Upper lobe of left lung (tissue), 6 donors: ENCODE data around the gene TSPAN32. TPM values are rescaled to one million over a fixed set of nuclear protein-coding genes. Genes with fewer than 3 reads are reported as not detected.
"Not testable (repeated sequence)": the region's sequence is repeated elsewhere in the genome, so short reads cannot be mapped to it uniquely, and the experiment has no call there.

Source experiments
- ATAC-seq, 2 donors: fragments of 200-7000 bp; cut with Tn5 transposase; one replicate each; pipeline ENCODE4 v1.9.1; 2022; ENCODE audit warnings: mild to moderate bottlenecking in 2 of 2, moderate library complexity in 2 of 2; ENCODE audit not compliant: low FRiP score in 2 of 2
- DNase-seq, 2 donors: peaks; one replicate each; pipeline ENCODE4 v3.0.0-alpha.2; 2019 to 2020
- H3K27ac ChIP-seq, 4 donors: fragments of 200-600 bp; sonication (generic); one replicate each; pipeline ENCODE4 v1.5.1; 2016 to 2019
- H3K27me3 ChIP-seq, 4 donors: fragments of 200-600 bp; sonication (generic); one replicate each; pipeline ENCODE4 v1.5.1; 2017 to 2019
- H3K36me3 ChIP-seq, 4 donors: fragments of 200-600 bp; sonication (generic); one replicate each; pipeline ENCODE4 v1.5.1; 2016 to 2019
- H3K4me1 ChIP-seq, 4 donors: fragments of 200-600 bp; sonication (generic); one replicate each; pipeline ENCODE4 v1.5.1; 2018 to 2019
- H3K4me3 ChIP-seq, 4 donors: fragments of 200-600 bp; sonication (generic); one replicate each; pipeline ENCODE4 v1.5.1; 2017 to 2019; ENCODE audit warnings: mild to moderate bottlenecking in 2 of 4, moderate library complexity in 1 of 4
- H3K9me3 ChIP-seq, 4 donors: fragments of 200-600 bp; sonication (generic); one replicate each; pipeline ENCODE4 v1.5.1; 2018 to 2019
- EP300 ChIP-seq, 4 donors: sonication (generic); formaldehyde crosslinking; IDR thresholded peaks; one replicate each; pipeline ENCODE4 v1.5.1; 2017; ENCODE audit warnings: antibody characterized with exemption in 4 of 4, control low read depth in 2 of 4
- POLR2A ChIP-seq, 4 donors: fragments of 450-650 bp; IDR thresholded peaks; one replicate each; pipeline ENCODE4 v1.5.1; 2016 to 2017; ENCODE audit warnings: antibody characterized with exemption in 4 of 4, mild to moderate bottlenecking in 2 of 4
- POLR2AphosphoS5 ChIP-seq, 2 donors: sonication (generic); formaldehyde crosslinking; IDR thresholded peaks; one replicate each; pipeline ENCODE4 v1.5.1; 2017; ENCODE audit warnings: antibody characterized with exemption in 2 of 2
- WGBS, 2 donors: methylation state at CpG; one replicate each; pipeline ENCODE4 v1.1.5; 2017 to 2018; 5-methylcytosine and 5-hydroxymethylcytosine counted together
- total RNA-seq, 6 donors: library from RNA; depleted of rRNA in 4 of 6; stranded (reverse); fragments of >200 nt in 4 of 6; gene quantifications; one replicate each; pipeline versions ENCODE4 v1.1.0 to v1.2.1, GENCODE V29; 2016 to 2021
- TF ChIP-seq, protein P1 (sequence below), 6 experiments: fragments of 450-650 bp in 4 of 6; fragments of 200-600 bp in 2 of 6; sonication (generic) in 2 of 6; IDR thresholded peaks; one replicate each; pipeline ENCODE4 v1.5.1; 2016 to 2019; ENCODE audit warnings: antibody characterized with exemption in 6 of 6
- donor health status: DM: no; HTN: no; CAD: no; lungs with moderate emphysema.
- donor health status: DM: no; HTN: yes; CAD: no; lungs with severe emphysema.

TSPAN32 gene
- total RNA-seq, 6 donors from 2014 or later, result 3.1 to 16.4 (median 6.8) TPM

DNA sequence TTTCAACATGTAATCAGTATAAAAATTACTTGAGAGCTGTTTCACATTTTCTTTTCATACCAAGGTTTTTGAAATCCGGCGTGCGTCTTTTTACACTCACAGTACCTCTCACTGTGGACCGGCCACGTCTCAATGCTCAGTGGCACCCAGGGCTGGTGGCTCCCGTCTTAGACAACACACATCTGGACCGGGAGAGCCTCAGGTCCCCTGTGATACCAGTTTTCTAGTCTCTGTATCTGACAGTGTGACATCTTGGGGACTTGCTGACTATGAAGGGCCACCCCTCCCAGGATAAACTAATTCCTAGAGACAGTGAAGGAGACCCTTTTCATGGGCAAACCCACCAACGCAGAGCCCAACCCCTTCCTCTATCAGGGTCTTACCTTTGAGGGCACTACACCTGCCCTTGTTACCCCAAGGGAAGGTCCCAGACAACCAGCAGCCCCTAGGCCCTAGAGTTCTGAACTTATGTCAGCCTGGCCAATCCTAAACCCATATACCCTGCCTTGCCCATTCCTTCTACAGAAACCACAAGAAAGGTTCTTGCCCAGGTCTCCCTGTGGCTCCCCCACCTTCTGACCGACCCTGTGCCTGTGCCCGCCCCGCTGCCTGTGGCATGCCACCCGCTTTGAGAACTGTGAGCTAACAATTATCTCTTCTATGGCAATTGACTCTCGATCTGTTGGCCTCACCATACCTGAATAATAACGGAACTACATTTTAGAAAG is 25.4 kb upstream of the TSPAN32 start:
- no peak overlapping the region for H3K4me3 ChIP-seq
- ATAC-seq (no peak), DNase-seq (peak in 1 of 2 donors; percentile 49)
- no peaks in the 10 kb centered on the region for H3K36me3 ChIP-seq
- WGBS, 2 donors, result 87 to 96% methylated on average over 14 of the region's 14 CpGs
- H3K4me1 ChIP-seq, result peaks cover 0 to under 1% (median 0%) of the 10 kb centered on the region in 4 donors
- no peak overlapping the region for H3K27ac ChIP-seq
- H3K27me3 ChIP-seq, result peaks cover 0 to 4% (median under 1%) of the 10 kb centered on the region in 4 donors
- peaks cover 0 to 7% (median 0%) of the 10 kb centered on the region in 4 donors for H3K9me3 ChIP-seq
- no peak for TF ChIP-seq POLR2A (IDR thresholded peaks at IDR 0.05)
- TF ChIP-seq EP300 (IDR thresholded peaks at IDR 0.05), result no peak
- TF ChIP-seq, protein P1, sequence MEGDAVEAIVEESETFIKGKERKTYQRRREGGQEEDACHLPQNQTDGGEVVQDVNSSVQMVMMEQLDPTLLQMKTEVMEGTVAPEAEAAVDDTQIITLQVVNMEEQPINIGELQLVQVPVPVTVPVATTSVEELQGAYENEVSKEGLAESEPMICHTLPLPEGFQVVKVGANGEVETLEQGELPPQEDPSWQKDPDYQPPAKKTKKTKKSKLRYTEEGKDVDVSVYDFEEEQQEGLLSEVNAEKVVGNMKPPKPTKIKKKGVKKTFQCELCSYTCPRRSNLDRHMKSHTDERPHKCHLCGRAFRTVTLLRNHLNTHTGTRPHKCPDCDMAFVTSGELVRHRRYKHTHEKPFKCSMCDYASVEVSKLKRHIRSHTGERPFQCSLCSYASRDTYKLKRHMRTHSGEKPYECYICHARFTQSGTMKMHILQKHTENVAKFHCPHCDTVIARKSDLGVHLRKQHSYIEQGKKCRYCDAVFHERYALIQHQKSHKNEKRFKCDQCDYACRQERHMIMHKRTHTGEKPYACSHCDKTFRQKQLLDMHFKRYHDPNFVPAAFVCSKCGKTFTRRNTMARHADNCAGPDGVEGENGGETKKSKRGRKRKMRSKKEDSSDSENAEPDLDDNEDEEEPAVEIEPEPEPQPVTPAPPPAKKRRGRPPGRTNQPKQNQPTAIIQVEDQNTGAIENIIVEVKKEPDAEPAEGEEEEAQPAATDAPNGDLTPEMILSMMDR (IDR thresholded peaks at IDR 0.05), result no peak
- no peak for TF ChIP-seq POLR2AphosphoS5 (IDR thresholded peaks at IDR 0.05)

DNA sequence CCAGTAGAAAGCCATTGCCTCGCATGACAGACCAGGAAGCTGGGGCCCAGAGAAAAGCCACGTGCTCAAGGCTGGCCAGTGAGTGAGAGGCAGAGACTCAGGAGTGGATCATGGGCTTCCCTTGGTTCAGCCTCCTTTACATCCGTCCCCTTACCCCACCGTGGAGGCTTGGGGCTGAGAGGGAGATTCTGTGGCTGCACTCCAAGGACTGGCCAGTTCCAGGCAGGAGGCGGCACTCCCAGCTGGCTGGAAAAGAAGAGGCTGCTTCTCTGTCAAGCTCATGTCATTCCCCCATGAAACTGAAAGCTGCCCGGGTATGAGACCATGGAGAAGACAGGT is 24.8 kb upstream of the TSPAN32 start:
- H3K27me3 ChIP-seq, result no peaks in the 10 kb centered on the region
- H3K4me1 ChIP-seq, result no peaks in the 10 kb centered on the region
- no peak overlapping the region for H3K27ac ChIP-seq
- H3K36me3 ChIP-seq, result no peaks in the 10 kb centered on the region
- no peak overlapping the region for H3K4me3 ChIP-seq
- 68 to 74% methylated on average over 4 to 6 of the region's 6 CpGs for WGBS, 2 donors
- TF ChIP-seq POLR2A (IDR thresholded peaks at IDR 0.05), result no peak
- no peak for TF ChIP-seq POLR2AphosphoS5 (IDR thresholded peaks at IDR 0.05)
- no peak for TF ChIP-seq EP300 (IDR thresholded peaks at IDR 0.05)
- TF ChIP-seq, protein P1 (IDR thresholded peaks at IDR 0.05), result no peak
- DNase-seq, result no peak
- H3K9me3 ChIP-seq, result peaks cover 0 to 7% (median 0%) of the 10 kb centered on the region in 4 donors
- ATAC-seq, result no peak

DNA sequence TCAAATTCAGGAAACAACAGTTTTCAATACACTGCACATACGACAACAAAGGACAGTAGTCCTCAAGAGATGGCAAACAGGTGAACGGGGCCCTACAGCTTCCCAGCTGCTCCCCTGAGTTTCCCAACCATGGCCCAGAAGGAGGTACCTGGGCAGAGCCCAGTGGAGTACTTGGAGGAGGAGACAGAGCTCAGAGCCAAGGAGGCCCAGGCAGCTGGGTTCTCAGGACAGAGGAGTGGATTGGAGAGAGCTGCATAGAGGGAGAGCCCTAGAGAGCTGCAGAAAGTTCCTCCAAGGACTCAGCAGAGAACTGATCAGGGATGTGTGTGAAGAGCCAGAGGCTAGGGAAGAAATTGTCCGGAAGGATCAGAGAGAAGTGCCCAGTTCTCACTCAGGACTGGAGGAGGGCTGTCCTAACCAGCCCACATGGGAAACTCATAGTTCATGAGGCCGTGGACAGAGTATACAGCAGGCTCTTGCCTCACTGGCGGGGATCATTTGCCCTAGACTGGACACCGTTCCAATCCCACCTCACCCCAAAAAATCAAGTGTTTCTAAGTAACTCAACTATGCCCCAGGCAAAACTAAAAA is 23.8 kb upstream of the TSPAN32 start:
- no peak overlapping the region for H3K4me3 ChIP-seq
- no peaks in the 10 kb centered on the region for H3K36me3 ChIP-seq
- peaks cover 0 to 12% (median 0%) of the 10 kb centered on the region in 4 donors for H3K9me3 ChIP-seq
- no peak for ATAC-seq
- no peaks in the 10 kb centered on the region for H3K4me1 ChIP-seq
- H3K27me3 ChIP-seq, result no peaks in the 10 kb centered on the region
- no peak for TF ChIP-seq POLR2A (IDR thresholded peaks at IDR 0.05)
- TF ChIP-seq POLR2AphosphoS5 (IDR thresholded peaks at IDR 0.05), result no peak
- TF ChIP-seq EP300 (IDR thresholded peaks at IDR 0.05), result no peak
- TF ChIP-seq, protein P1 (IDR thresholded peaks at IDR 0.05), result no peak
- DNase-seq, result no peak
- H3K27ac ChIP-seq, result no peak overlapping the region
- 83 to 84% methylated on average over 5 to 6 of the region's 6 CpGs for WGBS, 2 donors

DNA sequence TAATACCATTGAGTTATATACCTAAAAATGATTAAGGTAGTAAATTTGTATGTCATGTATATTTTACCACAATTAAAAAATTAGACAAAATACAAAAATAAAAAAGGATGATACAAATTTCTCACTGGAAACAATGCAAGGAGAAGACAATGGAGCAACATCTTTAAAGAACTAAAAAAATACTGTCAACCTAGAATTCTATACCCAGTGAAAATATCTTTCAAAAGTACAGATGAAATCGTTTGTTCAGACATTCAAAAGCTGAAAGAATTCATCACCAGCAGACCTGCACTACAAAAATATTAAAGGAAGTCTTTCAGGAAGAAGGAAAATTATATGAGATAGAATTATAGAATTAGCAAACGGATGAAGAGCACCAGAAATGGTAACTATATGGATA is 21.6 kb upstream of the TSPAN32 start:
- no peaks in the 10 kb centered on the region for H3K27me3 ChIP-seq
- no peak for DNase-seq
- no peaks in the 10 kb centered on the region for H3K4me1 ChIP-seq
- TF ChIP-seq EP300 (IDR thresholded peaks at IDR 0.05) (no peak), POLR2A (IDR thresholded peaks at IDR 0.05) (no peak), POLR2AphosphoS5 (IDR thresholded peaks at IDR 0.05) (no peak)
- TF ChIP-seq, protein P1 (IDR thresholded peaks at IDR 0.05), result no peak
- H3K27ac ChIP-seq, result no peak overlapping the region
- no peak for ATAC-seq
- WGBS, 2 donors, result 80 to 85% methylated on average over 2 of the region's 2 CpGs
- peaks cover 0 to 12% (median 0%) of the 10 kb centered on the region in 4 donors for H3K9me3 ChIP-seq
- H3K36me3 ChIP-seq, result no peaks in the 10 kb centered on the region
- no peak overlapping the region for H3K4me3 ChIP-seq

DNA sequence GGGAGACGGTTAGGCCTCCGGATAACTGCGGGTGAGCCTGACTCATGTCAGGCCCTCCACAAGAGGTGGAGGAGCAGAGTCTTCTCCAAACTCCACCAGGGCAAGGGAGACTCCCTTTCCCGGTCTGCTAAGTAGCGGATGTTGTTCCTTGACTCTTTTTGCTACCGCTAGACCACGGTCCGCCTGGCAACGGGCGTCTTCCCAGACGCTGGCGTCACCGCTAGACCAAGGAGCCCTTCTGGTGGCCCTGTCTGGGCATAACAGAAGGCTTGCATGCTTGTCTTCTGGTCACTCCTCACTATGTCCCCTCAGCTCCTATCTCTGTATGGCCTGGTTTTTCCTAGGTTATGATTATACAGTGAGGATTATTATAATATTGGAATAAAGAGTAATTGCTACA is 15.5 kb upstream of the TSPAN32 start:
- peaks cover 0 to 12% (median 9%) of the 10 kb centered on the region in 4 donors for H3K4me1 ChIP-seq
- H3K27ac ChIP-seq, ATAC-seq, H3K27me3 ChIP-seq, H3K9me3 ChIP-seq, H3K36me3 ChIP-seq, H3K4me3 ChIP-seq: not testable (repeated sequence)
- WGBS, 2 donors, result 96 to 99% methylated on average over 10 of the region's 13 CpGs
- DNase-seq, result peak; percentile 10 to 65
